ENCODE results near the gene NPHS1.

NPHS1 gene

DNA sequence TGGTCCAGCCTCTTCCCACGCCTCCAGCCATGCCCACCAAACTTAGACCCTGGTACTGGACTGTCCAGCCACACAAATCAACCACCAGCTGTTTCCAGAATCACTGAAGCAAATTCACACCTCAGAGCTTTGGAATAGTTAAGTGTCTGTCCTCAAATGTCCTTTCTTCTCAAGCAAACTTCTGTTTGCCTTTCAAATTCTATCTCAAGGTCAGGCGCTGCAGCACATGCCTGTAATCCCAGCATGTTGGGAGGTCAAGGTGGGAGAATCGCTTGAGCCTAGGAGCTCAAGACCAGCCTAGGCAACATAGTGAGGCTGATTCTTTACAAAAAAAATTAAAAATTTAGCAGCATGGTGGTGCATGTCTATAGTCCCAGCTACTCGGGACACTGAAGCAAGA, 20.2 kb downstream of the NPHS1 start:
- in situ Hi-C loops (cut with MboI; ENCODE audit: low sequenced_read_pairs): no loop called here
- Histone ChIP-seq H3K27me3 (ENCODE audit: low read depth) (peaks cover 33% of the 10 kb centered on the region), H3K4me3 (no peak overlapping the region), H3K9me3 (no peaks in the 10 kb centered on the region), H3K36me3 (replicated peaks) (no peaks in the 10 kb centered on the region), H3K4me1 (no peaks in the 10 kb centered on the region)
- DNase-seq (ENCODE audit: low spot score in 2 of 2): no peak

DNA sequence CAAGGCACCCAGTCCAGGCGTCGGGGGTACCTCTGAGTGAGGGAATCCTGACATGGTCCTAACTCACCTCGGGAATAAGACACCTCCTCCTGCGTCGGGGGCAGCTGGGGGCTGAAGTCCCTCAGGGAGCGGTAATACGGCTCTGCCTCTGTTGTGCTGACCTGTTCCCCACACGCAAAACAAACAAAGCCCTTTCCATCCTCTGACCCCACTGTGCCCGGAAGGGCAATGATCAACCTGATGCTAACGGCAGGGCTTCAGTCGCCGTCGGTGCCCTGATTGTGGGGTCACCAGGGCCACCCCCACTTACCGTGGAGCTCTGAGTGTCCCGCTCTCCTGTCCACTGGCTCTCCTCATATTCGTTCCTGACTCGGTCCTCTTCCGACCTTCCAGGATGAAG, 21.3 kb downstream of the NPHS1 start:
- DNase-seq (ENCODE audit: low spot score in 2 of 2): no peak
- no peaks in the 10 kb centered on the region for H3K36me3 ChIP-seq (replicated peaks)
- in situ Hi-C loops (cut with MboI; ENCODE audit: low sequenced_read_pairs): no loop called here
- H3K4me3 ChIP-seq: no peak overlapping the region
- H3K9me3 ChIP-seq: no peaks in the 10 kb centered on the region
- H3K4me1 ChIP-seq: no peaks in the 10 kb centered on the region
- H3K27me3 ChIP-seq (ENCODE audit: low read depth): peaks cover 34% of the 10 kb centered on the region

DNA sequence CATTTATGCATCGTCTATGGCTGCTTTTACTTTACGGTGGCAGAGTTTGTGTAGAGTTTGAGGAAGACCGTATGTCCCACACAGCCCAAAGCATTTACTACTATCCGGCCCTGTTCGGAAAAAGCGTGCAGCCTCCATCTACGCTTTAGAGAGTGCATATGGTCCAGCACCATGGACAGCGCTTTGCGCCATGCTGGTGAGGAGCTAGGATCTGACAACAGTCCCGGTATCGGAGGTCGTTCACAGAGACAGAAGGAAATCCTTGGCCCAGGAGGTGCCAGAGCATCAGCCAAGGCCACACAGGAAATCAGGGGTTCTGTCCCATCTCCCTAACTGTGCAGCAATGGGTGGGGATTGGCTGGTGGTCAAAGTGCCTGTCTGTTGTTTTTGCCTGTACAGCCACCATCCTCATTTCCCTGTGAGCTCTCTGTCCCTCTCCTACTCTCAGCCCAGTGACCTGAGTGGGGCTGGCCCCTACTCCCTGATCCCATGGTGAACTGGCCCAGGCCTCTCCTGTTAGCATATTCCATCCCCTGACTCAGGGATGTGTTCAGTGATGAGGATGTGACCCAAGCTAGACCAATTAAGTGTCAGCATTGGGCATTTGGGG, 23.5 kb downstream of the NPHS1 start:
- Histone ChIP-seq H3K27me3 (ENCODE audit: low read depth) (peaks cover 30% of the 10 kb centered on the region), H3K9me3 (no peaks in the 10 kb centered on the region), H3K4me1 (no peaks in the 10 kb centered on the region), H3K36me3 (replicated peaks) (no peaks in the 10 kb centered on the region), H3K4me3 (no peak overlapping the region)
- in situ Hi-C loops (cut with MboI; ENCODE audit: low sequenced_read_pairs): no loop called here
- peak; percentile 29 to 85 for DNase-seq (ENCODE audit: low spot score in 2 of 2)

GRCh38 chr19:35824150-35824549, 28.2 kb downstream of the NPHS1 start:
- H3K9me3 ChIP-seq: no peaks in the 10 kb centered on the region
- H3K4me1 ChIP-seq: peaks cover 4% of the 10 kb centered on the region; the same call in 1 of the 2 replicates
- H3K36me3 ChIP-seq (replicated peaks): no peaks in the 10 kb centered on the region
- H3K4me3 ChIP-seq: no peak overlapping the region
- H3K27me3 ChIP-seq (ENCODE audit: low read depth): peaks cover 9% of the 10 kb centered on the region
- DNase-seq (ENCODE audit: low spot score in 2 of 2): no peak
- in situ Hi-C loops (cut with MboI; ENCODE audit: low sequenced_read_pairs): no loop called here

GRCh38 chr19:35822579-35822978, 29.7 kb downstream of the NPHS1 start:
- DNase-seq (ENCODE audit: low spot score in 2 of 2): no peak
- H3K27me3 ChIP-seq (ENCODE audit: low read depth): peaks cover 7% of the 10 kb centered on the region
- H3K4me3 ChIP-seq: no peak overlapping the region
- H3K36me3 ChIP-seq (replicated peaks): no peaks in the 10 kb centered on the region
- in situ Hi-C loops (cut with MboI; ENCODE audit: low sequenced_read_pairs): no loop called here
- no peaks in the 10 kb centered on the region for H3K9me3 ChIP-seq
- peaks cover 4% of the 10 kb centered on the region; the same call in 1 of the 2 replicates for H3K4me1 ChIP-seq

DNA sequence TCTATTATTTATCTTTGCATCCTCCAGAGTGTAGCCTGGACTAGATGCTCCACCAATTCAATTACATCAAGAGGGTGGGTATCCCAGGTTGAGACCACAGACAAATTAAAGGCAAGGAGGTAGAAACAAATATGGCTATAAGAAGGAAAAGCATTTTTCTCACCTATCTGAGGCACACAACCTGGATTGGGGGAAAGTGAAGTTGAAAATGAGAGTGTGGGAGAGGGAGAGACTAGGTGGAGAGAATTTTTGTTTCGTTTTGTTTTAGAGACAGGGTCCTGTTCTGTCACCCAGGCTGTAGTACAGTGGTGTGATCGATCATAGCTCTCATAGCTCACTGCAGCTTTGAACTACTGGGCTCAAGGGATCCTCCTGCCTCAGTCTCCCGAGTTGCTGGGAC, 33.9 kb downstream of the NPHS1 start:
- Histone ChIP-seq H3K36me3 (replicated peaks) (no peaks in the 10 kb centered on the region), H3K27me3 (ENCODE audit: low read depth) (no peaks in the 10 kb centered on the region; the same call in 1 of the 2 replicates), H3K4me3 (no peak overlapping the region), H3K9me3 (no peaks in the 10 kb centered on the region), H3K4me1 (peaks cover 4% of the 10 kb centered on the region; the same call in 1 of the 2 replicates)
- in situ Hi-C loops (cut with MboI; ENCODE audit: low sequenced_read_pairs): no loop called here
- DNase-seq (ENCODE audit: low spot score in 2 of 2): no peak

GRCh38 chr19:35816846-35817245, 35.5 kb downstream of the NPHS1 start:
- no peak for DNase-seq (ENCODE audit: low spot score in 2 of 2)
- in situ Hi-C loops (cut with MboI; ENCODE audit: low sequenced_read_pairs): no loop called here

DNA sequence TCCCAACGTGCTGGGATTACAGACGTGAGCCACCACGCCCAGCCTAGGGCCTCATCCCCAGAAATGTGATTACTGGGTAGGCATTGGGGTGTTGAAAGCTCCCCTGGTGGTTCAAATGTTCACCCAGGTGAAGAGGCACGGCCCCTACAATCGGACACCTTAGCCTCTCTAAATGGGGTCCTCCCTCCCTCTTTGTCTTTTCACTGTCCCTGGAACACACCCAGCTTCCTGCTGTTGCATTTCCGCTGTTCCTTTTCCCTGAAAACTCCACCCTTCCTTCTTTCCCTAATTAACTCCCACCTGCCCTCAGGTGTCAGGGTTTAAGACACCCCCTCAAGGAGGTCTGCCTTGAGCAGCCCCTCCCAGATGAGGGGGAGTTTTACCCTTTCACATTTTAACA, 36.0 kb downstream of the NPHS1 start:
- no peaks in the 10 kb centered on the region for H3K36me3 ChIP-seq (replicated peaks)
- in situ Hi-C loops (cut with MboI; ENCODE audit: low sequenced_read_pairs): no loop called here
- H3K27me3 ChIP-seq (ENCODE audit: low read depth): no peaks in the 10 kb centered on the region; the same call in 1 of the 2 replicates

More at GRCh38 chr19:35816846-35817245, 35.5 kb downstream of the NPHS1 start:
- no peaks in the 10 kb centered on the region; the same call in 1 of the 2 replicates for H3K27me3 ChIP-seq (ENCODE audit: low read depth)
- no peaks in the 10 kb centered on the region for H3K36me3 ChIP-seq (replicated peaks)
- H3K4me3 ChIP-seq: no peak overlapping the region
- peaks cover 4% of the 10 kb centered on the region; the same call in 1 of the 2 replicates for H3K4me1 ChIP-seq
- H3K9me3 ChIP-seq: no peaks in the 10 kb centered on the region

DNA sequence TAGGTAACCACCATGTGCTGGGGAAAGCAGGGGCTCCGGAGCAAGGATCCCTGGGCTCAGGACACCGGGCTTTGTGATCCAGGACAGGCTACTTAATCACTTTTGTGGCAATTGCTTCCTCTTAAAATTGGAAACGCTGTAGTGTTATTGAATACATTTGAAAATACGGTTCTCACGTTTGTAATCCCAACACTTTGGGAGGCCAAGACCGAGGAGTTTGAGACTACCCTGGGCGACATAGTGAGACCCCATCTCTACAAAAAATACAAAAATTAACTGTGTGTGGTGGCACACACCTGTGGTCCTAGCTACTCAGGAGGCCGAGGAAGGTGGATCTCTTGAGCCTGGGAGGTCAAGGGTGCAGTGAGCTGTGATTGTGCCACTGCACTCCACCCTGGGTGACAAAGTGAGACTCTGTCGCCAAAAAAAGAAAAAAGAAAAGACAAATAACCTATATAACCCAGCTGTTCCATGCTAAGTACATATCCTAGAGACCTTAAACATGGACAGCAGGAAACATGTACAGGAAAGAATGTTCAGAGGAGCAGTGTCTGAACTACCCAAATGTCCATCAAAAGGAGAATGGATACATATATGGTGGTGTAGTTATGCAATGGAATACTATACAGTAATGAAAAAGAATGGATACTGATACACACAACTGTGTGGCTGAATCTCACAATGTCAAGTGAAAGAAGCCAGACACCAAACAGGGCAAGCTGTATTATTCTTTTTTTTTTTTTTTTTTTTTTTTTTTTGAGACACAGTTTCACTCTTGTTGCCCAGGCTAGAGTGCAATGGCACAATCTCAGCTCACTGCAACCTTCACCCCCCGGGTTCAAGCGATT, 39.0 kb downstream of the NPHS1 start:
- Histone ChIP-seq H3K27me3 (ENCODE audit: low read depth) (no peaks in the 10 kb centered on the region), H3K4me1 (no peaks in the 10 kb centered on the region), H3K4me3 (no peak overlapping the region), H3K36me3 (replicated peaks) (no peaks in the 10 kb centered on the region), H3K9me3 (no peaks in the 10 kb centered on the region)
- no peak for DNase-seq (ENCODE audit: low spot score in 2 of 2)
- in situ Hi-C loops (cut with MboI; ENCODE audit: low sequenced_read_pairs): no loop called here

More for the DNA sequence above, 36.0 kb downstream of the NPHS1 start:
- no peak for DNase-seq (ENCODE audit: low spot score in 2 of 2)
- no peak overlapping the region for H3K4me3 ChIP-seq
- no peaks in the 10 kb centered on the region for H3K9me3 ChIP-seq
- peaks cover 4% of the 10 kb centered on the region; the same call in 1 of the 2 replicates for H3K4me1 ChIP-seq

- H3K36me3 ChIP-seq (replicated peaks): no peaks in the 10 kb centered on the region
- no peaks in the 10 kb centered on the region for H3K4me1 ChIP-seq
- in situ Hi-C loops (cut with MboI; ENCODE audit: low sequenced_read_pairs): no loop called here
- DNase-seq (ENCODE audit: low spot score in 2 of 2): no peak
- H3K4me3 ChIP-seq: no peak within 1 kb of the TSS
- H3K9me3 ChIP-seq: no peaks in the 10 kb centered on the region
- no peaks in the 10 kb centered on the region for H3K27me3 ChIP-seq (ENCODE audit: low read depth)
Measured at GRCh38 chr19:35812220-35813042, 39.9 kb downstream of the NPHS1 start, which contains the start of gene PRODH2. Gene PRODH2, minus strand, starts transcription at chr19:35812845. Its CDS starts 40 bp downstream, at chr19:35812805.

DNA sequence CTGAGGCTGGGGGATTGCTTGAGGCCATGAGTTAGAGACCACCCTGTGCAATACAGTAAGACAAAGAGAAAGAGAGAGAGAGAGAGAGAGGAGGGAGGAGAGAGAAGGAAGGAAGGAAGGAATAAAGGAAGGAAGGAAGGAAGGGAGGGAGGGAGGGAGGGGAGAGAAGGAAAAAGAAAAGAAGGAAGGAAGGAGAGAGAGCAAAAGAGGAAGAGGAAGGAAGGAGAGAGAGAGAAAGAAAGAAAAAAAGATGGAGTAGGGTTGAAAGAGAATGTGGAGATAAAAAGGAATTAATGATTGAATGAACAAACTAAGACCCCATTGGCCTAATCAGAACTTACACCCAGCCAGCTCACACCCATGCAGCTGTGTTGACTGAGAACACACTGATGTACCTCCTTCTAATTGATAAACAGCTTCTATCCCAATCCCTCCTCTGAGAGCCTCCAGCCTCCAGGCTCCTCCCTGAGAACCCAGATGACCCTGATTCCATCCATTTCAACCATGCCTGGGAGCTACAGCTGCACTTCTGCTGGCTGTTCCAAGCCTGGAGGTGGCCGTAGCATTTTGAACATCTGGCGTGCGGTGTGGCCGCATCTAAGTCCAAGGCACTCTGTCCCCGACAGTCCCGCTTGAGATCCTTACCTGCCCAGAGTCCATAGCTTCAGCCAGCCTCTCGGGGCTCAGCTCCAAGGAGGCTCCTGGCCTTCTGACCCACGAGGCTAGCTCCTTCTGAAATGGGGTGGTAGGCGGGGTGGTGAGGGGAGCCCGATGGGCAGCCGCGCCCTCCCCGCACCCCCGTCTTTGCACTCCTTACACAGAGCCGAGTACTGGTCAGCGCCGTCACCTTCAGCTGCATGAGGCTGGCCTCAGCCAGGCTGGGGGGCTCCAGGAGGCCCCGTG, 40.7 kb downstream of the NPHS1 start:
- no peaks in the 10 kb centered on the region for H3K4me1 ChIP-seq
- DNase-seq (ENCODE audit: low spot score in 2 of 2): no peak
- in situ Hi-C loops (cut with MboI; ENCODE audit: low sequenced_read_pairs): no loop called here
- H3K4me3 ChIP-seq: no peak overlapping the region
- H3K27me3 ChIP-seq (ENCODE audit: low read depth): no peaks in the 10 kb centered on the region
- no peaks in the 10 kb centered on the region for H3K36me3 ChIP-seq (replicated peaks)
- H3K9me3 ChIP-seq: no peaks in the 10 kb centered on the region

GRCh38 chr19:35807633-35808032, 44.7 kb downstream of the NPHS1 start:
- no peaks in the 10 kb centered on the region for H3K4me1 ChIP-seq
- in situ Hi-C loops (cut with MboI; ENCODE audit: low sequenced_read_pairs): no loop called here
- H3K27me3 ChIP-seq (ENCODE audit: low read depth): peaks cover 3% of the 10 kb centered on the region; the same call in 1 of the 2 replicates

GRCh38 chr19:35806597-35806996, 45.7 kb downstream of the NPHS1 start:
- Histone ChIP-seq H3K27me3 (ENCODE audit: low read depth) (peaks cover 3% of the 10 kb centered on the region; the same call in 1 of the 2 replicates), H3K4me3 (no peak overlapping the region), H3K36me3 (replicated peaks) (no peaks in the 10 kb centered on the region), H3K9me3 (0 out of 2 replicates have a peak, but pooled peaks cover 2% of the 10 kb centered on the region), H3K4me1 (no peaks in the 10 kb centered on the region)
- DNase-seq (ENCODE audit: low spot score in 2 of 2): no peak
- in situ Hi-C loops (cut with MboI; ENCODE audit: low sequenced_read_pairs): no loop called here

More at GRCh38 chr19:35807633-35808032, 44.7 kb downstream of the NPHS1 start:
- Histone ChIP-seq H3K9me3 (no peaks in the 10 kb centered on the region), H3K36me3 (replicated peaks) (no peaks in the 10 kb centered on the region), H3K4me3 (no peak overlapping the region)
- DNase-seq (ENCODE audit: low spot score in 2 of 2): no peak
